Erythroblast (primary cell): ENCODE measurements around the gene FNIP1.

Source experiments
- GATA1 ChIP-seq: IDR thresholded peaks from 2 replicates; pipeline ENCODE4 v1.6.1; 2011; ENCODE audit warnings: low read depth, mild to moderate bottlenecking, control low read depth, low read length, moderate library complexity
- POLR2A ChIP-seq: IDR thresholded peaks from 2 replicates; pipeline ENCODE4 v1.6.1; 2011; ENCODE audit warnings: mild to moderate bottlenecking, low read length

DNA sequence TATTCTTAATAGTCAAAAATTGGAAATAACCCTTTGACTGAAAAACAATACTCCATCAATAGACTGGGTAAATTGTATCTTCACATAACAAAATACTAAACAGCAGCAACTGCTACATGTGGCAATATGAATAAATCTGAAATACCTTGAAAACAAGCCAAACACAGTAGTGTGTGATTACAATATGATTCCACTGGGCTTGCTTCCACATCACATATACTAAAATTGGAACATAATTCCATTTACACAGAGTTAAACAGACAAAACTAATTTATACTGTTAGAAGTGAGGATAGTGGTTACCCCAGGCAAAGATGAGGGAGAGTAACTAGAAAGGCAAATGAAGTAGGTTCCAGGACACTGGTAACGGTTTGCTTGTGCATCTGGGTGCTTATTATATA lies 20.4 kb downstream of the FNIP1 start:
- TF ChIP-seq POLR2A, result no peak
- no peak for TF ChIP-seq GATA1
